OCI-LY1 (cell line): Measurements from ENCODE around the gene KCNMA1.

Experiments
- EZH2 ChIP-seq: fragments of 200-600 bp; sonication (generic), shearing (Covaris generic); IDR thresholded peaks from 2 replicates; pipeline ENCODE4 v1.8.0; 2017; ENCODE audit warnings: borderline replicate concordance, mixed run types, mild to moderate bottlenecking, antibody characterized with exemption, low read length, moderate library complexity, mixed read lengths
- TF ChIP-seq, protein P1 (sequence below): fragments of 200-600 bp; sonication (generic), shearing (Covaris generic); IDR thresholded peaks from 2 replicates; pipeline ENCODE4 v1.5.1; 2017; ENCODE audit warnings: mild to moderate bottlenecking, antibody characterized with exemption, low read length, moderate library complexity, mixed read lengths

DNA sequence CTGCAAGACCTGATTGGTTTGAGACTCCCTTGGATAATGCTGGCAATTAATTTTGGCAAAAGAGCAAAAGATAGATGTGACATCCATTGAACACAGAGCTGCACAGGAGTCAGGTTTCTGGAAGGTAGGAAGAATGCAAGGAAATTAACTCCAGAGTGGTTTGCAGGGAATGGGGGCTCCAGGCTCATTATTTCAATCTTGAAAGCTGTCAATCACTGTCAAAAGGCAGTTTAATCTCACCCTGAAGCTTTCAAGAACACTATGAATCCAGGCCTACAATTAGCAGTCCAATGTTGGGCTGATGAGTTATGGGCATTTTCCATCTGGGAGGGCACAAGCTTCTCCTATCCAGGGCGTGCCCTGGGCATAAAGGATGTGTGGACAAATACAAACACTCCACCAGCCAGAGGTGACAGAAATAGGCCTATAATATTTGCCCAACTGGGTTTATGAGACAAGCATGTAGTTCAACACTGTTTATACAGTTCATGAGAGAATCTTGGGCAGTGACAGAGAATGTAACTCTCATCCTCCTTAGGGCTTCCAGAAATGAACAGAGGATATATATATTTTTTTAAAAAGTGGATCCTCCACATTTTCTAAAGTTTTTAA, 80.5 kb downstream of the KCNMA1 start:
- TF ChIP-seq, protein P1, sequence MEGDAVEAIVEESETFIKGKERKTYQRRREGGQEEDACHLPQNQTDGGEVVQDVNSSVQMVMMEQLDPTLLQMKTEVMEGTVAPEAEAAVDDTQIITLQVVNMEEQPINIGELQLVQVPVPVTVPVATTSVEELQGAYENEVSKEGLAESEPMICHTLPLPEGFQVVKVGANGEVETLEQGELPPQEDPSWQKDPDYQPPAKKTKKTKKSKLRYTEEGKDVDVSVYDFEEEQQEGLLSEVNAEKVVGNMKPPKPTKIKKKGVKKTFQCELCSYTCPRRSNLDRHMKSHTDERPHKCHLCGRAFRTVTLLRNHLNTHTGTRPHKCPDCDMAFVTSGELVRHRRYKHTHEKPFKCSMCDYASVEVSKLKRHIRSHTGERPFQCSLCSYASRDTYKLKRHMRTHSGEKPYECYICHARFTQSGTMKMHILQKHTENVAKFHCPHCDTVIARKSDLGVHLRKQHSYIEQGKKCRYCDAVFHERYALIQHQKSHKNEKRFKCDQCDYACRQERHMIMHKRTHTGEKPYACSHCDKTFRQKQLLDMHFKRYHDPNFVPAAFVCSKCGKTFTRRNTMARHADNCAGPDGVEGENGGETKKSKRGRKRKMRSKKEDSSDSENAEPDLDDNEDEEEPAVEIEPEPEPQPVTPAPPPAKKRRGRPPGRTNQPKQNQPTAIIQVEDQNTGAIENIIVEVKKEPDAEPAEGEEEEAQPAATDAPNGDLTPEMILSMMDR, result no peak
- TF ChIP-seq EZH2, result no peak
